GM13977 (cell line): ENCODE results near the gene ZNF677.
A peak's percentile ranks its signal among the peaks of the same experiment; 100 is the strongest.
"Not testable (repeated sequence)": the region's sequence is repeated elsewhere in the genome, so short reads cannot be mapped to it uniquely, and the experiment has no call there.

Experiments used
- DNase-seq: peaks from one replicate; pipeline ENCODE4 v3.0.0; 2012; ENCODE audit warnings: low spot score
- in situ Hi-C: fragments of 300-500 bp; cut with MboI; formaldehyde crosslinking; loops from one replicate; pipeline ENCODE4 v1.12.0; 2022; ENCODE audit warnings: low sequenced_read_pairs, low pct_unique_long_range_greater_than_20kb, mixed read lengths, inconsistent platforms; ENCODE audit not compliant: unreplicated experiment
- TF ChIP-seq, protein P1 (sequence below): IDR thresholded peaks from 2 replicates; pipeline ENCODE4 v1.5.1; 2012; ENCODE audit warnings: mild to moderate bottlenecking, control low read depth; ENCODE audit not compliant: insufficient read depth; ENCODE audit errors: extremely low read depth, missing control alignments

The ZNF677 gene

DNA sequence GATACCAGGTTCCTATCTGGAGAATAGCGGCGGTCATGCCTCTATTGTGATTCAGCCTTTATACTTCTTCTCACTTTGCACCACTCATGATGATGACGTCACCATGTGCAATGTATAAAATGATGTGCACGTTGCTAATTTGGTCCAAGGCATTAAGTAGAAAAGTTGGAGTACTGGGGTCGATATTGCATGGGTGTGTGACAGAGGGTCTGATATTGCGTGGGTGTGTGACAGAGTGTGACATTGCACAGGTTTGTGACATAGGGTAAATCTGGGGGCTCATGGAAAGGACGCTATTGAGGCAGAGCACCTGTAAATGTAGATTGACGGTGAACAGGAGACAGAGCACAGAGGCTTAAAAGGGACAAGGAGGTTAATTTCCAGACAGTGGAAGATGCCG, 17.4 kb upstream of the ZNF677 start:
- in situ Hi-C loops, result no loop called here
- no peak for DNase-seq
- TF ChIP-seq, protein P1, sequence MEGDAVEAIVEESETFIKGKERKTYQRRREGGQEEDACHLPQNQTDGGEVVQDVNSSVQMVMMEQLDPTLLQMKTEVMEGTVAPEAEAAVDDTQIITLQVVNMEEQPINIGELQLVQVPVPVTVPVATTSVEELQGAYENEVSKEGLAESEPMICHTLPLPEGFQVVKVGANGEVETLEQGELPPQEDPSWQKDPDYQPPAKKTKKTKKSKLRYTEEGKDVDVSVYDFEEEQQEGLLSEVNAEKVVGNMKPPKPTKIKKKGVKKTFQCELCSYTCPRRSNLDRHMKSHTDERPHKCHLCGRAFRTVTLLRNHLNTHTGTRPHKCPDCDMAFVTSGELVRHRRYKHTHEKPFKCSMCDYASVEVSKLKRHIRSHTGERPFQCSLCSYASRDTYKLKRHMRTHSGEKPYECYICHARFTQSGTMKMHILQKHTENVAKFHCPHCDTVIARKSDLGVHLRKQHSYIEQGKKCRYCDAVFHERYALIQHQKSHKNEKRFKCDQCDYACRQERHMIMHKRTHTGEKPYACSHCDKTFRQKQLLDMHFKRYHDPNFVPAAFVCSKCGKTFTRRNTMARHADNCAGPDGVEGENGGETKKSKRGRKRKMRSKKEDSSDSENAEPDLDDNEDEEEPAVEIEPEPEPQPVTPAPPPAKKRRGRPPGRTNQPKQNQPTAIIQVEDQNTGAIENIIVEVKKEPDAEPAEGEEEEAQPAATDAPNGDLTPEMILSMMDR, result no peak

DNA sequence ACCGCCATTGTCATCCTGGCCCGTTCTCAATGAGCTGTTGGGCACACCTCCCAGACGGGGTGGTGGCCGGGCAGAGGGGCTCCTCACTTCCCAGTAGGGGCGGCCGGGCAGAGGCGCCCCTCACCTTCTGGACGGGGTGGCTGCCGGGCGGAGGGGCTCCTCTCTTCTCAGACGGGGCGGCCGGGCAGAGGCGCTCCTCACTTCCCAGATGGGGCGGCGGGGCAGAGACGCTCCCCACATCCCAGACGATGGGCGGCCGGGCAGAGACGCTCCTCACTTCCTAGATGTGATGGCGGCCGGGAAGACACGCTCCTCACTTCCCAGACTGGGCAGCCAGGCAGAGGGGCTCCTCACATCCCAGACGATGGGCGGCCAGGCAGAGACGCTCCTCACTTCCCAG, 15.2 kb upstream of the ZNF677 start:
- DNase-seq, in situ Hi-C loops: not testable (repeated sequence)

- in situ Hi-C loops, DNase-seq: not testable (repeated sequence)
These were observed 12.9 kb upstream of the ZNF677 start, which contains the start of gene VN1R4 for GRCh38 chr19:53267623-53268022. Gene VN1R4 (minus strand): TSS chr19:53267723. CDS start chr19:53267665, 58 bp downstream.

- DNase-seq, in situ Hi-C loops: not testable (repeated sequence)
- TF ChIP-seq, protein P1, result peak; percentile 7
These were observed 3.2 kb upstream of the ZNF677 start, which contains the start of gene VN1R2 for GRCh38 chr19:53257715-53258342. Gene VN1R2 (plus strand): TSS chr19:53258292. CDS start chr19:53258376, 84 bp downstream.

DNA sequence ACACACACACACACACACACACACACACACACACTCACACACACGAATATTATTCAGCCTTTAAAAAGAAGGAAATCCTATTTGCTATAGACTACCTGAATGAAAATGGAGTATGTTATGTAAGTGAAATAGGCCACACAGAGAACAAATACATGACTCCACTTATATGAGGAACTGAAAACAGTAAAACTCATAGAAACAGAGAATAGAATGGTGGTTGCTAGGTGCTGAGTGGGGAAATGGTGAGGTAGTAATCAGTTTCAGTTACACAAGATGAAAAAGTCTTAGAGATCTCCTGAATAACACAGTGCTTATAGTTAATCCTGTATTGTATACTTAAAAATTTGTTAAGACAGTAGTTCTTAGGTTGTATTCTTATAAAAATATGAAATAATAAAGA, 8.2 kb downstream of the ZNF677 start:
- TF ChIP-seq, protein P1, result no peak
- peak; percentile 25 for DNase-seq
- in situ Hi-C loops, result no loop called here

DNA sequence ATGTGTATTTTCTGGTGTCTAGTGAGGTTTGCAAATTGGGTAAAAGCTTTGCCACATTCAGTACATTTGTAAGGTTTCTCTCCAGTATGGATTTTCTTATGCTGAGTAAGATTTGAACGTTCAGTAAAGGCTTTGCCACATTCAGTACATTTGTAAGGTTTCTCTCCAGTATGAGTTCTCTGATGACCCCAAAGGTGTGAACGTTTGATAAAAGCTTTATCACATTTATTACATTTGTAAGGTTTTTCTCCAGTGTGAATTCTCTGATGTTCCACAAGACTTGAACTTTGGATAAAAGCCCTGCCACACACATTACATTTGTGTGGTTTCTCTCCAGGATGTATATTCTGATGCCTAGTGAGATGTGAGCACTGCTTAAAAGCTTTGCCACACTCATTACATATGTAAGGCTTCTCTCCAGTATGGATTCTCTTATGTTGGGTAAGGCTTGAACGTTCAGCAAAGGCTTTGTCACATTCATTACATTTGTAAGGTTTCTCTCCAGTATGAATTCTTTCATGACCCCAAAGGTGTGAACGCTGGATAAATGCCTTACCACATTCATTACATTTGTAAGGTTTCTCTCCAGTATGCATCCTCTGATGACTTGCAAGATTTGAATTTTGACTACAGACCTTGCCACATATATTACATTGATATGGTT, 17.4 kb downstream of the ZNF677 start:
- TF ChIP-seq, protein P1, result no peak
- in situ Hi-C loops, result no loop called here
- no peak for DNase-seq

- TF ChIP-seq, protein P1, result no peak
- no peak for DNase-seq
- in situ Hi-C loops, result no loop called here
These were observed 30.1 kb downstream of the ZNF677 start for GRCh38 chr19:53224606-53225005.

DNA sequence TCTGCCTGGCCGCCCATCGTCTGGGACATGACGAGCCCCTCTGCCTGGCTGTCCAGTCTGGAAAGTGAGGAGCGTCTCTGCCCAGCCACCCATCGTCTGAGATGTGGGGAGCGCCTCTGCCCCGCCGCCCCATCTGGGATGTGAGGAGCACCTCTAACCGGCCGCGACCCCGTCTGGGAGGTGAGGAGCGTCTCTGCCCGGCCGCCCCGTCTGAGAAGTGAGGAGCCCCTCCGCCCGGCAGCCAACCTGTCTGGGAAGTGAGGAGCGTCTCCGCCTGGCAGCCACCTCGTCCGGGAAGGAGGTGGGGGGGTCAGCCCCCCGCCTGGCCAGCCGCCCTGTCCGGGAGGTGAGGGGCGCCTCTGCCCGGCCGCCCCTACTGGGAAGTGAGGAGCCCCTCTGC, 32.0 kb downstream of the ZNF677 start:
- DNase-seq, in situ Hi-C loops: not testable (repeated sequence)
